GM21619 (cell line): ENCODE data around the gene REV1.
"Not testable (repeated sequence)": the region's sequence is repeated elsewhere in the genome, so short reads cannot be mapped to it uniquely, and the experiment has no call there.

ENCODE experiments used
- ATAC-seq: cut with Tn5 transposase; IDR thresholded peaks from one replicate; pipeline ENCODE4 v1.9.1; 2021; ENCODE audit not compliant: unreplicated experiment

Gene REV1

DNA sequence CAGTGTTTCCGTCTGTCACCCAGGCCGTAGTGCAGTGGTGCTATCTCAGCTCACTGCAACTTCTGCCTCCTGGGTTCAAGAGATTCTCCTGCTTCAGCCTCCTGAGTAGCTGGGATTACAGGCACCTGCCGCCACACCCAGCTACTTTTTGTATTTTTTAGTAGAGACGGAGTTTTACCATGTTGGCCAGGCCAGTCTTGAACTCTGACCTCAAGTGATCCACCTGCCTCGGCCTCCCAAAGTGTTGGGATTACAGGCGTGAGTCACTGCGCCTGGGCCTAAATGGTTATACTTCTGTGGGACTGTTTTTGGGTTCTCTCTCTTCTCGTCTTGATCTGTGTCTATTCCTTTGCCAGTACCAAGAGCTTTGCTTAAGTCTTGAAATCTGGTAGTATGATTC, 135.0 kb downstream of the REV1 start:
- not testable (repeated sequence) for ATAC-seq

DNA sequence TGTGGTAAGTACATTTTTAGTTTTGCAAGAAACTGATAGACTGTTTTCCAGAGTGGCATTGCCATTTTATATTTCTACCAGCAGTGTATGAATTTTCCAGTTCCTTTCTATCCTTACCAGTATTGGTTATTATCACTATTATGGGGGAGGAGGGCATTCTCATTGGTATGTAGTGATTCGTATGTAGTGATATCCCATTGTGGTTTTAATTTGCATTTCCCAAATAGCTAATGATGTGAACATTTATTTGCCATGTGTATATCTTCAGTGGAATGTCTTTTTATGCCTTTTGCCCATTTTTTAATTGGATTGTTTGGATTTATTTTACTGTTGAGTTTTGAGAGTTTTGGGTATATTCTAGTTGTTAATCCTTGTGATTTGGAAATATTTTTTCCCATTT, 135.7 kb downstream of the REV1 start:
- ATAC-seq = no peak
